ENCODE data around the gene PGBD5.

The PGBD5 gene

GRCh38 chr1:230299191-230300006 is 126.7 kb downstream of the PGBD5 start:
- no peak for DNase-seq

DNA sequence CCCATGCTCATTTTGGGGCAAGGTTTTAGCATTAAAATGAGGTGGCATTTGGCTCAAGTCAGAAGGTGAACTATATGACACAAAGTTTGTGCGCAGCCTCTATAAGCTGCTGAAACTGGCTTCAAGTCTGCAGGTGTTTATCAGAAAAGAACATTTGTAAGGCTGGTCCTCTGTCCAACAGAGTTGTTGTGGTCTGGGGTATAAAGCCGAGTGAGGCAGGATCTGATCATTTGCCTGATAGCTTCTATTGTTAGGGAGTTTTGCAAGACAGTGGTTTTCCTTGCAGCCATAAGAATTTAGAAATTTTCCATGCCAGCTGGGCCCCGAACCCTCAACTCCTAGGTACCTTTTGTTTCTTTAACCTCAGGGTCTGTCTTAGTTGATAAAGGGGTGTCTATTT is 130.8 kb downstream of the PGBD5 start:
- no peak for DNase-seq

GRCh38 chr1:230293390-230293700 is 132.8 kb downstream of the PGBD5 start:
- DNase-seq, result no peak

GRCh38 chr1:230292689-230293389 is 133.3 kb downstream of the PGBD5 start:
- DNase-seq, result peak; percentile 89

DNA sequence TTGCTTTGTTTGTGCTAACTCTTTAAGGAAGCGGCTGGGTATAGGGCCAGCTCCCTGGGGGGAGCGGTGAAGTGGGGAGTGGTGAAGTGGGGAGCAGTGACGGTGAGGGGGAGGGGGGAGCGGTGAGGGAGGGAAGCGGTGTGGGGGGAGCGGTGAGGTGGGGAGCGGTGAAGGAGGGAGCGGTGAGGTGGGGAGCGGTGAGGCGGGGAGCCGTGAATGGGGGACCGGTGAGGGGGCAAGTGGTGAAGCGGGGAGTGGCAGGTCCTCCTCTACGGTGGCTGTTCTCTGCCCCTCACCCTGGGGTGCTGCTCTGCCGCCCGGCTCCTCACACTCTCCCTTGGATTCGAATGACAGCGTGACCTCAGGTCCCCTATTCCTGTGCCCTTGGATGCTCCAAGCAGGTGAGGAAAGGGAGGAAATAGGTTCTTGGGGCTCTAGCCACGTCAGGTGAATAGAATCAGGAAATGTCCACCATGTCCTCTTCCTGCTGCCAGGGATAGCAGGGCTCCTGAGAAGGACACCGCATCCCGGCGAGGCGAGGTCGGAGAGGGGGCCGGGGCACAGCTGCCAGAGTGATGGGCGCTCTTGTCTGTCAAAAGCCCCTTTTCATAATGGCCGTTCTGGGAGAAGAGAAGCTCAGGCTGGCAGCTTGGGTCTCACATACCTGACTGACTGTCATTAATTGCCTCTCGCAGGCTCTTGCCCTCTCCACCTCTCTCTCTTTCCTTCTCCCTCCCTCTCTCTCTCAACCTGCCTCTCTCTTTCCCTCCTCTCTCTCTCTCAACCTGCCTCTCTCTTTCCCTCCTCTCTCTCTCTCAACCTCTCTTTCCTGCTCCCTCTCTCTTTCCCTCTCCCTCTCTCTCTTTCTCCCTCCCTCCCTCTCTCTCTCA is 134.2 kb downstream of the PGBD5 start:
- DNase-seq, result peak; percentile 39

DNA sequence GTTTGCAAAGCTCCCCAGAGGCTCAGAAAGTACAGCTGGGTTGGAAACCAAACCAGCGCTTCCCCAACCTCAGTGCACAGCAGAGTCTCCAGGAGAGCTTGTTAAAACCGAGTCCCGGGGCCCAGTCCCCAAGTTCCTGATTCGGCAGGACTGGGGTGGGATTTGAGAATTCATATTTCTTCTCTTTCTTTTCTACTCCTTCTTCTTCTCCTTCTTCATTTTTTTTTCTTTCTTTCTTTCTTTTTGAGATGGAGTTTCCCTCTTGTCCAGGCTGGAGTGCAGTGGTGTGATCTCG is 136.8 kb downstream of the PGBD5 start:
- DNase-seq, result no peak

- DNase-seq, result no peak
Observed at GRCh38 chr1:230288641-230289349, 137.3 kb downstream of the PGBD5 start.

GRCh38 chr1:230287674-230288315 is 138.3 kb downstream of the PGBD5 start:
- DNase-seq, result no peak

- DNase-seq, result no peak
Observed at GRCh38 chr1:230286890-230287269, 139.3 kb downstream of the PGBD5 start.

GRCh38 chr1:230286166-230286889 is 139.8 kb downstream of the PGBD5 start:
- no peak for DNase-seq

GRCh38 chr1:230285351-230285750 is 140.8 kb downstream of the PGBD5 start:
- DNase-seq, result no peak

- DNase-seq, result no peak
Observed at GRCh38 chr1:230284891-230285290, 141.2 kb downstream of the PGBD5 start.

DNA sequence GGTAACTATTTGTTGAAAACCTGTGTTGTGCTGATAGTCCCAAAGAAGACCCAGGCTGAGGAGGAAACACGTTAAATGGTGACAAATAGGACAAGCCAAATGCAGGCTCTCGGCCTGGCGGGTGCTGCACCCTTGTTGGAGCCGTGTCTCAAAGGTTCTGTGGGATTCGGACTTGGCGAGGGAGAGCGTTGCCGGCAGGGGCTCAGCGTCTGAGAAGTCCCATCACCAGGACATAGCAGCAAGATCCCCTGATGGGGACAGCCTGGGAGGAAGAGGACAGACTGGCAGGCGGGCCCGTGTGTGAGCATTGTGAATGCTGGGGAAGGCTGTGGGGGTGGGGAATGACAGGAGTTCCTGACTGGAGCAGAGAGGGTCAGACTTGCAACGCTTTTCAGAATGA is 142.5 kb downstream of the PGBD5 start:
- DNase-seq, result no peak

GRCh38 chr1:230282157-230282556 is 144.0 kb downstream of the PGBD5 start:
- peak; percentile 31 for DNase-seq

GRCh38 chr1:230281556-230281955 is 144.6 kb downstream of the PGBD5 start:
- no peak for DNase-seq

DNA sequence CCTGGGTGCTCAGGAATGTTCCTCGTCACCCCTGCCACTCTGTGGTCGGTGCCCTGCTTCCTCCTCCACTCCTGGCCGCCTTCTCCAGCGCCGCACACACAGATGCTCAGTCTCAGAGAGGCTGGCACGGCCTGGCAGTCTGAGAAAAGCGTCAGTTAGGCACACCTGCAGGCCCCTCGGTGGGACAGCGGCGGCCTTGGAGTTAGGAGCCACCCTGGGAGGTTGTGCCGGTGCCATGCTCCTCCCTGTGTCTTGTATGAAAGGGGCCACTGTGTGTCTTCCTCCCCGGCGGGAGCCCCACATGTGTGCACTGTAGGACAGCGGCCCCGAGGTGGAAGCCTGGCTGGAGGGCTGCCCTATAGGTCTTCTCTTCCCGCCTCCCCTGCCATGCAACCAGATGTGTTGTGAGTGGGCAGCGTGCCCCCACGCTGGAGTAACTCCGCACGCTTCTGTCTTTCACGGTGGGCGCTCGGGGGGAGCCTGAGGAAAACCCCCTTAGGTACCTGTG is 145.2 kb downstream of the PGBD5 start:
- no peak for DNase-seq

- DNase-seq, result no peak
Observed at GRCh38 chr1:230280054-230280795, 145.9 kb downstream of the PGBD5 start.

DNA sequence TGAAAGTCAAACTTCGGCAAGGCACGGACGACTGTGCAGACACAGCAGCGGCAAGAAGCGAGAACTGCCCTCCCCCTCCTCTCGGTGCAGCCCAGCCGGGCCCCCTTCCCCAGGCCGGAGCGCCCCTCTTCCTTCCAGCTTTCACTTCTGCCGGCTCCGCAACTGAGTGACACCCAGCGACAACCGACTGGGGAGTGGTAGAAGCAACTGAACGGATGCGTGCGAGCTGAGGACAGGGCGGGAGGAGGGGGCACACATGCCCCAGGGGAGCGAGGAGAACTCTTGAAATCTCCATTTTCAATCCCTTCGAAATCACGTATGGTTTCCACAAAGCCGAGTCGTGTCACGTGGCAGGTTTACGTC is 146.6 kb downstream of the PGBD5 start:
- no peak for DNase-seq

DNA sequence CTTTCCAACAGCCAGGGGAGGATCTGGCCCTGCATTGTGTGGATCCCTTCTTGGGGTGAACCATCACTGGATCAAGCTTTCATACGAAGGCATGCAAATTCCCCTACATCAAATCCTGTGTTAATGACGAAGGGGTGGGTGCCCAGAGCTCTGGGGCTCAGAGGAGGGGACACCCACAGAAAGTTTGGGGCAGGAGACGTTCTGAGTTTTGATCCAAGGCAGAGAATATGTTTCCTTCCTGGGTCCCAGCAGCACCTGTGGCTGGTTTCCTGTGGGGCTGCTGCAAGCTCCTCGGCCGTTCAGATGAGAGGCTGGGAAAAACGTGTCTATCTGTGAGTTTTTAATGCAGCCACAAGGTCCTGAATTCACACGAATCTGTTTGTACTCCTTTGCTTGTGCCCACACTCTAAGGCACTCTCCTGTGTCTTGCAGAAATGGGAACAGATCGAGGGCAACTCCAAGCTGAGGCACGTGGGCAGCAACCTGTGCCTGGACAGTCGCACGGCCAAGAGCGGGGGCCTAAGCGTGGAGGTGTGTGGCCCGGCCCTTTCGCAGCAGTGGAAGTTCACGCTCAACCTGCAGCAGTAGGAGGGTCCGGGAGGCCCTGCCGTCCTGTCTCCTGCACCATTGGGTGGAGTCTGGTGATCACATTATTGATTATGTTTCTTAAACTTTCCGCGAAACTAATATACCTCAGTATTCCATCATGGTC is 147.1 kb downstream of the PGBD5 start:
- DNase-seq, result no peak

DNA sequence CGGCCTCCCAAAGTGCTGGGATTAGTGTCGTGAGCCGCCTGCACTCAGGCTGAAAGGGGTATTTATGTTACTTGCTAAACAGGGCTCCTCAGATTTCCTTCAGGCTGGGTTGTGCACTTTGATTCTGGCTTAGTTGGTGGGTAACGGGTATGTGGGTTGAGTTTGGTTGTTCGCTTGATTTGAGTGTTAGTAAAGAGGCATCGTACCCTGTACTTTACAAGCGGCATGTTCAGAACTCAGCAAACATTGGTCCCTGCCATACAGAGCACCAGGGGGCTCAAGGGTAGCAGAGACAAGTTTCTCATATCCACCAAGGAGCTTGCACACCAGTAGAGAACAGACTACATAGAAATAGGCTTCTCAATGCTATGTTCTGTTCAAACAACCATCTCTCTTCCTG is 147.8 kb downstream of the PGBD5 start:
- DNase-seq, result no peak
